AG04450 (cell line): ENCODE measurements around the gene DRD2. TPM values are rescaled to one million over a fixed set of nuclear protein-coding genes. Genes with fewer than 3 reads are reported as not detected.

Source experiments
- CTCF ChIA-PET: fragments of 300-600, 350-600 bp; formaldehyde crosslinking; extraction: SDS; loops from one replicate; lab custom pipeline; 2022; ENCODE audit warnings: antibody characterized with exemption, inconsistent platforms; lab: Charles Lee
- POLR2A ChIA-PET: fragments of 350-600 bp; formaldehyde crosslinking; extraction: SDS; loops from one replicate; lab custom pipeline; 2021; ENCODE audit warnings: antibody characterized with exemption, inconsistent platforms; lab: Yijun Ruan, JAX
- DNase-seq: peaks from one replicate; pipeline ENCODE4 v3.0.0-alpha.2; 2011; ENCODE audit warnings: low read depth, low spot score
- H3K27ac ChIP-seq: one replicate; pipeline ENCODE4 v1.5.1; 2012; ENCODE audit warnings: low read depth, low read length, control low read depth
- H3K27me3 ChIP-seq: one replicate; pipeline ENCODE4 v1.6.0; 2012; ENCODE audit warnings: low read length; ENCODE audit not compliant: control insufficient read depth, insufficient read depth
- H3K4me3 ChIP-seq: 2 replicates; pipeline ENCODE4 v1.5.1; 2011; ENCODE audit warnings: mild to moderate bottlenecking, low read depth, low read length, control low read depth
- H3K9me3 ChIP-seq: 2 replicates; pipeline ENCODE4 v1.5.1; 2012; ENCODE audit warnings: low read length; ENCODE audit not compliant: control insufficient read depth, insufficient read depth
- CTCF ChIP-seq: IDR thresholded peaks from 2 replicates; pipeline ENCODE4 v1.5.1; 2011; ENCODE audit warnings: low read depth, low read length, control low read depth, inconsistent platforms
- polyA plus RNA-seq: library from polyadenylated mRNA; depleted of rRNA; stranded (reverse); fragments of >200 nt; gene quantifications from 2 replicates; pipeline ENCODE4 v1.2.3, GENCODE V29; 2011

The DRD2 gene
- polyA plus RNA-seq, 1 experiment: not detected

- H3K9me3 ChIP-seq: no peaks in the 10 kb centered on the region; the same call in 1 of the 2 replicates
- DNase-seq: no peak
- ChIA-PET CTCF (no interaction called here), POLR2A (no interaction called here)
- TF ChIP-seq CTCF: no peak
- H3K4me3 ChIP-seq: no peak overlapping the region
- H3K27me3 ChIP-seq: peaks cover 4% of the 10 kb centered on the region
- H3K27ac ChIP-seq: no peak overlapping the region
These were observed 59.9 kb downstream of the DRD2 start for GRCh38 chr11:113415343-113415742.

DNA sequence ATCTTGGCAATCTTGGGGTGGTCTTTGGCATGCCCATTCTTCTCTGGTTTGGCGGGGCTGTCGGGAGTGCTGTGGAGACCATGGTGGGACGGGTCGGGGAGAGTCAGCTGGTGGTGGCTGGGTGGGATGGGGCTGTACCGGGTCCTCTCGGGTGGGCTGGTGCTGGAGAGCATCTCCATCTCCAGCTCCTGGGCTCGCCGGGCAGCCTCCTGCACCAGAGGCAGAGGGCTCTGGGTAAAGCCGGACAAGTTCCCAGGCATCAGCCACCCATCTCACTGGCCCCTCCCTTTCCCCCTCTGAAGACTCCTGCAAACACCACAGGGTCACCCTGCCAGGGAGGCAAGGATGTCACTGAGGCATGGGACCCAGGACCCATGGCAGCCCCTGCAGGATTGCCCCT is 62.5 kb downstream of the DRD2 start:
- ChIA-PET CTCF (no interaction called here), POLR2A (no interaction called here)
- no peak for DNase-seq

DNA sequence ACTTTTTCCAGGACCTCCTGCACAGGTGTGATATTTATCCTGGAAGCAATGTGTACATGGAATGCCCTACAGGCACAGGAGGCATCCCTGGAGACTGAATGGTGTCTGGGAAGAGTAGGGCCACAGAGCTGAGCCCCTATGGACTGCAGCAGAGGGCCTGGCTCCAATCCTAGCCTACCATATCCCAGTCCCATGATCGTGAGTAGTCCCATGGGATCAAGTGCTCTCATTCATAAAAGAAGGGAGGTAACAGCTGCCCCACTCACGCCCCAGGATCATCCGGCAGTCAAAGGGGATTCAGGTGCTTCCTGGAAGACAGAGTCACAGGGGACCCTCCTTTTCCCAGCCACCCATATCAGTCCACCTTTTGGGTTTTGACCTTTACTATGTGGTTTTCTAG is 63.7 kb downstream of the DRD2 start:
- no peak for DNase-seq
- Histone ChIP-seq H3K9me3 (no peaks in the 10 kb centered on the region; the same call in 1 of the 2 replicates), H3K27ac (no peak overlapping the region), H3K27me3 (peaks cover 9% of the 10 kb centered on the region), H3K4me3 (no peak overlapping the region)
- TF ChIP-seq CTCF: no peak
- POLR2A ChIA-PET: no interaction called here
- CTCF ChIA-PET: no interaction called here

More for the DNA sequence above, 62.5 kb downstream of the DRD2 start:
- Histone ChIP-seq H3K9me3 (no peaks in the 10 kb centered on the region; the same call in 1 of the 2 replicates), H3K4me3 (no peak overlapping the region), H3K27me3 (peaks cover 6% of the 10 kb centered on the region), H3K27ac (no peak overlapping the region)
- TF ChIP-seq CTCF: no peak

DNA sequence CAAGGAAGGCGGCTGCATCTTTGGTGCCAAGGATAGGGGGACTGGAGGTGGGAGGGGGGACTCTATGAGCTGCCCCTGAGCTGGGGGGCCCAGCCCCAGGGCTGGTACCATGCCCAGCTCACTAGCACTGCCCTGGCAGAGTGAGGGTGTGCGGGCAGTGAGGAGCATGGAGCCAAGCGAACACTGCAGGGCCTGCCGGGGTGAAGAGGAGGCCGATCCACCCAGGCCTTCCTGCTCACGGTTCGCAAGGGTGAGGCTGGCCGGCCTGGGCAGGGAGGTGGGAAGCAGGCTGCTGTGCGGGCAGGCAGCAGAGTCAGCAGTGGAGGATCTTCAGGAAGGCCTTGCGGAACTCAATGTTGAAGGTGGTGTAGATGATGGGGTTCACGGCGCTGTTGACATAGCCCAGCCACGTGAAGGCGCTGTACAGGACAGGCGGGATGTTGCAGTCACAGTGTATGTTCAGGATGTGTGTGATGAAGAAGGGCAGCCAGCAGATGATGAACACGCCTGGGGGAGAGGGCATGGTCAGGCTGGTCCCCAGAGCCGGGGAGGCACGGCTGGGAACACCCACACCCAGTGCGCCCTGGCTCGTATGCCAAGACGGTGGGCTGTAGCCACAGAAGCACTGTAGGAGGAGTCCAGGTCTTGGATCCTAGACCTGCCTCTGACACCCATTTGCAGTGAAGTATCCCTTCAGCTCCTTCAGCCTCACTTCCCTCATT is 64.6 kb downstream of the DRD2 start:
- Histone ChIP-seq H3K27me3 (peaks cover 5% of the 10 kb centered on the region), H3K9me3 (no peaks in the 10 kb centered on the region; the same call in 1 of the 2 replicates), H3K27ac (no peak overlapping the region), H3K4me3 (no peak overlapping the region)
- DNase-seq: no peak
- ChIA-PET CTCF (no interaction called here), POLR2A (no interaction called here)
- no peak for TF ChIP-seq CTCF

GRCh38 chr11:113409526-113409925 is 65.7 kb downstream of the DRD2 start:
- POLR2A ChIA-PET: no interaction called here
- Histone ChIP-seq H3K27ac (no peak overlapping the region), H3K27me3 (peaks cover 5% of the 10 kb centered on the region), H3K4me3 (no peak overlapping the region), H3K9me3 (no peaks in the 10 kb centered on the region; the same call in 1 of the 2 replicates)
- CTCF ChIA-PET: no interaction called here
- no peak for TF ChIP-seq CTCF
- DNase-seq: no peak
